OCI-LY1 (cell line): ENCODE results near the gene CAB39.

Source experiments
- H2AFZ ChIP-seq: fragments of 200-600 bp; sonication (generic), shearing (Covaris generic); 2 replicates; pipeline ENCODE4 v1.6.0; 2014; ENCODE audit warnings: antibody characterized with exemption, mild to moderate bottlenecking, low read length
- H3F3A ChIP-seq: fragments of 200-600 bp; sonication (generic), shearing (Covaris generic); 2 replicates; pipeline ENCODE4 v1.6.0; 2014; ENCODE audit warnings: mild to moderate bottlenecking, antibody characterized with exemption, low read length, moderate library complexity; ENCODE audit not compliant: insufficient read depth
- H3K27ac ChIP-seq: fragments of 200-600 bp; sonication (generic); 2 replicates; pipeline ENCODE4 v1.5.1; 2014; ENCODE audit warnings: low read length, mixed run types, mild to moderate bottlenecking, low read depth; ENCODE audit not compliant: poor library complexity, severe bottlenecking
- H3K27me3 ChIP-seq: fragments of 200-600 bp; sonication (generic); 2 replicates; pipeline ENCODE4 v1.6.0; 2014; ENCODE audit warnings: antibody characterized with exemption, mild to moderate bottlenecking, low read length, moderate library complexity; ENCODE audit not compliant: insufficient read depth
- H3K36me3 ChIP-seq: fragments of 200-600 bp; sonication (generic); 2 replicates; pipeline ENCODE4 v1.6.1; 2014; ENCODE audit warnings: mild to moderate bottlenecking, antibody characterized with exemption, low read length, moderate library complexity, mixed read lengths; ENCODE audit not compliant: insufficient read depth
- H3K4me1 ChIP-seq: fragments of 200-600 bp; sonication (generic); 2 replicates; pipeline ENCODE4 v1.5.1; 2014; ENCODE audit warnings: mild to moderate bottlenecking, low read length, moderate library complexity; ENCODE audit not compliant: insufficient read depth, severe bottlenecking
- H3K4me2 ChIP-seq: fragments of 200-600 bp; sonication (generic), shearing (Covaris generic); 2 replicates; pipeline ENCODE4 v1.6.1; 2014; ENCODE audit warnings: low read length
- H3K4me3 ChIP-seq: fragments of 200-600 bp; sonication (generic); 2 replicates; pipeline ENCODE4 v1.5.1; 2014; ENCODE audit warnings: low read length, low read depth, mild to moderate bottlenecking, mixed read lengths; ENCODE audit not compliant: poor library complexity, severe bottlenecking
- H3K79me2 ChIP-seq: fragments of 200-600 bp; shearing (Covaris generic); 2 replicates; pipeline ENCODE4 v1.6.1; 2016; ENCODE audit warnings: mixed run types, low read length, mixed read lengths; ENCODE audit not compliant: insufficient read depth
- H3K9ac ChIP-seq: fragments of 200-600 bp; sonication (generic), shearing (Covaris generic); 2 replicates; pipeline ENCODE4 v1.6.1; 2014; ENCODE audit warnings: mild to moderate bottlenecking, low read length, mixed read lengths
- H3K9me2 ChIP-seq: fragments of 200-600 bp; sonication (generic), shearing (Covaris generic); 2 replicates; pipeline ENCODE4 v1.6.1; 2014; ENCODE audit warnings: low read depth, mild to moderate bottlenecking, low read length, mixed read lengths
- H3K9me3 ChIP-seq: fragments of 200-600 bp; shearing (Covaris generic); 2 replicates; pipeline ENCODE4 v1.6.1; 2014; ENCODE audit warnings: low read length, mixed read lengths
- H4K20me1 ChIP-seq: fragments of 200-600 bp; sonication (generic), shearing (Covaris generic); 2 replicates; pipeline ENCODE4 v1.6.0; 2016; ENCODE audit warnings: mild to moderate bottlenecking, low read length; ENCODE audit not compliant: insufficient read depth
- EZH2 ChIP-seq: fragments of 200-600 bp; sonication (generic), shearing (Covaris generic); IDR thresholded peaks from 2 replicates; pipeline ENCODE4 v1.8.0; 2017; ENCODE audit warnings: borderline replicate concordance, mixed run types, mild to moderate bottlenecking, antibody characterized with exemption, low read length, moderate library complexity, mixed read lengths
- TF ChIP-seq, protein P1 (sequence below): fragments of 200-600 bp; sonication (generic), shearing (Covaris generic); IDR thresholded peaks from 2 replicates; pipeline ENCODE4 v1.5.1; 2017; ENCODE audit warnings: mild to moderate bottlenecking, antibody characterized with exemption, low read length, moderate library complexity, mixed read lengths

Gene CAB39

DNA sequence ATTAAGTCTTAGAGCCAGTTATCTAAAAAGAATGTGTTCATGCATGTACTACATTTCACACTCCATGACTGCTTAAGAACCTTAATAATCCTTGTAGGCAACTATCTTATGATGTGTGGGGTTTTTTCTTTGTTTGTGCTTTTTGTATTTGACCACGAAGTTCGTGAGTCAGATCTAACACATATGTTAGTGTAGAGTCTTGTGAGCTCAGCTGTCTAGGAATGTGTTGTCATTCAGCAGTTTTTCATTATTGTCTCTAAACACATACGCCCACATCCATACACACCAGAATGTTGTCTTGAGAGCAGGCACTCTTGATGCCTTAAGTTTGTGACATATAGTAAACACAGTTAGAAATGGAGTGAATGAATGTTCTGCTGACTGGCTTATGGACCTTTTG is 38.4 kb downstream of the CAB39 start:
- H3K79me2 ChIP-seq = peaks cover 58% of the 10 kb centered on the region

DNA sequence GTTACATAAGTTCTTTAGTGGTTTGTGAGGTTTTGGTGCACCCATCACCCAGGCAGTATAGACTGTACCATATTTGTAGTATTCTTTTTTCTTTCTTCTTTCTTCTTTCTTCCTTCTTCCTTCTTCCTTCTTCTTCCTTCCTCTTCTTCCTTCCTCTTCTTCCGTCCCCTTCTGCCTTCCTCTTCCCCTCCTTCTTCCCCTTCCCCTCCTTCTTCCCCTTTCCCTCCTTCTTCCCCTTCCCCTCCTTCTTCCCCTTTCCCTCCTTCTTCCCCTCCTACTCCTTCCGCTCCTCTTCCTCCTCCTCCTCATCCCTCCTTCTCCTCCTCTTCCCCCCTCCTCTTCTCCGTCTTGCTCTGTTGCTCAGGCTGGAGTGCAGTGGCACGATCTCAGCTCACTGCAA is 41.6 kb downstream of the CAB39 start:
- Histone ChIP-seq H3K27me3 (no peaks in the 10 kb centered on the region), H3K4me3 (no peak overlapping the region), H3K4me2 (no peak overlapping the region), H3K27ac (no peak overlapping the region), H3K79me2 (peaks cover 54% of the 10 kb centered on the region), H3K9me3 (0 out of 2 replicates have a peak, but pooled peaks cover 5% of the 10 kb centered on the region), H4K20me1 (no peaks in the 10 kb centered on the region), H3K9ac (no peak overlapping the region), H3K9me2 (no peaks in the 10 kb centered on the region), H2AFZ (no peak overlapping the region), H3K36me3 (peaks cover 31% of the 10 kb centered on the region), H3K4me1 (no peaks in the 10 kb centered on the region), H3F3A (no peaks in the 10 kb centered on the region)
- TF ChIP-seq EZH2 = no peak
- TF ChIP-seq, protein P1, sequence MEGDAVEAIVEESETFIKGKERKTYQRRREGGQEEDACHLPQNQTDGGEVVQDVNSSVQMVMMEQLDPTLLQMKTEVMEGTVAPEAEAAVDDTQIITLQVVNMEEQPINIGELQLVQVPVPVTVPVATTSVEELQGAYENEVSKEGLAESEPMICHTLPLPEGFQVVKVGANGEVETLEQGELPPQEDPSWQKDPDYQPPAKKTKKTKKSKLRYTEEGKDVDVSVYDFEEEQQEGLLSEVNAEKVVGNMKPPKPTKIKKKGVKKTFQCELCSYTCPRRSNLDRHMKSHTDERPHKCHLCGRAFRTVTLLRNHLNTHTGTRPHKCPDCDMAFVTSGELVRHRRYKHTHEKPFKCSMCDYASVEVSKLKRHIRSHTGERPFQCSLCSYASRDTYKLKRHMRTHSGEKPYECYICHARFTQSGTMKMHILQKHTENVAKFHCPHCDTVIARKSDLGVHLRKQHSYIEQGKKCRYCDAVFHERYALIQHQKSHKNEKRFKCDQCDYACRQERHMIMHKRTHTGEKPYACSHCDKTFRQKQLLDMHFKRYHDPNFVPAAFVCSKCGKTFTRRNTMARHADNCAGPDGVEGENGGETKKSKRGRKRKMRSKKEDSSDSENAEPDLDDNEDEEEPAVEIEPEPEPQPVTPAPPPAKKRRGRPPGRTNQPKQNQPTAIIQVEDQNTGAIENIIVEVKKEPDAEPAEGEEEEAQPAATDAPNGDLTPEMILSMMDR = no peak

More for the DNA sequence above, 38.4 kb downstream of the CAB39 start:
- Histone ChIP-seq H3K9me2 (no peaks in the 10 kb centered on the region), H3K4me1 (no peaks in the 10 kb centered on the region), H3F3A (no peaks in the 10 kb centered on the region), H3K27me3 (no peaks in the 10 kb centered on the region), H3K27ac (no peak overlapping the region), H3K36me3 (peaks cover 40% of the 10 kb centered on the region), H3K9me3 (0 out of 2 replicates have a peak, but pooled peaks cover 5% of the 10 kb centered on the region), H3K4me2 (no peak overlapping the region), H4K20me1 (no peaks in the 10 kb centered on the region), H3K9ac (no peak overlapping the region), H3K4me3 (no peak overlapping the region), H2AFZ (no peak overlapping the region)
- TF ChIP-seq, protein P1 = no peak
- no peak for TF ChIP-seq EZH2

DNA sequence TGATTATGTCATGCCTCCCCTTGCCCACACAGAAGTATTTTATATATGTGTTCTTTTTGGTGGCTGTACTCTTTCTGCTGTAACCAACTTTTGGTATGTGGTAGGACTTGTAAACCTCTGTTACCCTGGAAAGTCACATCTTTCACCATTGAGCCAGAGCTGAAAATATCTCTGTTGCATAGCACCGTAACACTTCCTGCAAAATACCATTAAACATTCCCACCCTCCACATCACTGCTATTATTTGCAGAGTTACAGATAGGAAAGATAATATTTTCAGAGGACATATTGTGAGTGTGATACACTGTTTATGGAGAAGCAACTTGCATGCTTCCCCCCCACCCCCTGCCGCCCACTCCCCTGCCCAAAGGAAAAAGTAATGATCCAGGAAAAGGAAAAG is 44.8 kb downstream of the CAB39 start:
- Histone ChIP-seq H3K27ac (no peak overlapping the region), H3K9me3 (no peaks in the 10 kb centered on the region), H3K9me2 (no peaks in the 10 kb centered on the region), H3K9ac (no peak overlapping the region), H2AFZ (no peak overlapping the region), H3K27me3 (no peaks in the 10 kb centered on the region), H4K20me1 (no peaks in the 10 kb centered on the region), H3K79me2 (peaks cover 38% of the 10 kb centered on the region), H3K4me3 (no peak overlapping the region), H3K4me2 (no peak overlapping the region), H3F3A (no peaks in the 10 kb centered on the region), H3K36me3 (peaks cover 36% of the 10 kb centered on the region; the same call in 1 of the 2 replicates), H3K4me1 (no peaks in the 10 kb centered on the region)
- no peak for TF ChIP-seq EZH2
- TF ChIP-seq, protein P1 = no peak
